Chondrocyte (in vitro differentiated cells): Measurements from ENCODE around the gene SLC35B2. TPM values are rescaled to one million over a fixed set of nuclear protein-coding genes. Genes with fewer than 3 reads are reported as not detected.

Source experiments
- DNase-seq: peaks from one replicate; pipeline ENCODE4 v3.0.0; 2021; ENCODE audit warnings: mixed read lengths, low spot score
- H3K27ac Mint-ChIP-seq: one replicate; pipeline ENCODE4 v1.8.0; 2021; ENCODE audit warnings: mild to moderate bottlenecking, moderate library complexity, mixed read lengths; ENCODE audit not compliant: unreplicated experiment
- H3K27me3 Mint-ChIP-seq: 2 replicates; pipeline ENCODE4 v1.8.0; 2021; ENCODE audit warnings: low read depth, mixed read lengths
- H3K36me3 Mint-ChIP-seq: 2 replicates; pipeline ENCODE4 v1.8.0; 2021; ENCODE audit warnings: low read depth, mixed read lengths
- H3K4me1 Mint-ChIP-seq: 2 replicates; pipeline ENCODE4 v1.8.0; 2021; ENCODE audit warnings: low read depth, mild to moderate bottlenecking, mixed read lengths
- H3K4me3 Mint-ChIP-seq: one replicate; pipeline ENCODE4 v1.8.0; 2021; ENCODE audit warnings: mild to moderate bottlenecking, moderate library complexity, mixed read lengths; ENCODE audit not compliant: unreplicated experiment
- H3K9me3 Mint-ChIP-seq: 2 replicates; pipeline ENCODE4 v1.8.0; 2021; ENCODE audit warnings: low read depth, mixed read lengths
- total RNA-seq: library from RNA; stranded (reverse); gene quantifications from 3 replicates; pipeline ENCODE4 v1.2.1, GENCODE V29; 2021
- TF ChIP-seq, protein P1 (sequence below): fragments of 200-600 bp; sonication (generic); IDR thresholded peaks from 2 replicates; pipeline ENCODE4 v1.5.0; 2021; ENCODE audit warnings: antibody characterized with exemption, mild to moderate bottlenecking, moderate library complexity

Gene SLC35B2
- total RNA-seq, 1 donor from 2014 or later, result 71.5 TPM

DNA sequence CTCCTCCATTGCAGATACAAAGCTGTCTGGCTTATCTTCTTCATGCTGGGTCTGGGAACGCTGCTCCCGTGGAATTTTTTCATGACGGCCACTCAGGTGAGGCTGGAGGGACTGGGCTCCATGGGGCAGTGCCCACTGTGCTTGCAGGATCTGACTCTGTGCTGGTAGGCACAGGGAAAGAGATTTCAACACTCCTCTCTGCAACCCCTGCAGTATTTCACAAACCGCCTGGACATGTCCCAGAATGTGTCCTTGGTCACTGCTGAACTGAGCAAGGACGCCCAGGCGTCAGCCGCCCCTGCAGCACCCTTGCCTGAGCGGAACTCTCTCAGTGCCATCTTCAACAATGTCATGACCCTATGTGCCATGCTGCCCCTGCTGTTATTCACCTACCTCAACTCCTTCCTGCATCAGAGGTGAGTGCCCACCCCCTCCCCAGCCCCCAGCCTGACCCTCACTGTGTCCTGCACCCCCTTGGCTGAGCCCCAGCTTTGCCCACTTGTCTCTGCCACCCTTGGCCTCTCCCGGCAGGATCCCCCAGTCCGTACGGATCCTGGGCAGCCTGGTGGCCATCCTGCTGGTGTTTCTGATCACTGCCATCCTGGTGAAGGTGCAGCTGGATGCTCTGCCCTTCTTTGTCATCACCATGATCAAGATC is 27.8 kb downstream of the SLC35B2 start:
- peaks cover 75% of the 10 kb centered on the region for H3K4me1 Mint-ChIP-seq
- no peak overlapping the region for H3K4me3 Mint-ChIP-seq
- DNase-seq, result peak; percentile 56

DNA sequence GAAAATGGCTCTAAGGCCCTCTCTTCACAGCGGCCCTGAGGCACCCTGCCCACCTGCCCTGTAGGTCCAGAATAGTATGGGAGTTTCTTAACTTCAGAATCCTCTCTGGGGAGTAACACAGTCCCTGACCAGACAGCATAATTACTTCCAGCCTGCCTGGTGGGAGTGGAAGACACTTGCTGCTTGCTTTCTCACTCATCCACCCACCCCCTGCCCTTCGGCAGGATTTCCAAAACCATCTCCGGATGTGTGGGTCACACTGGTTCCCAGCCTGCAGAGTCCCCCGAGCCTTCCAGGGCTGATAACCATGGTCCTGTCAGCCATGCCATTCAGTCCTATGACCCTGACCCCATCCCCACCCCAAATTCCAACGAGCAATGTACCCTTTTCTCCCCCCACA is 28.5 kb downstream of the SLC35B2 start:
- TF ChIP-seq, protein P1, sequence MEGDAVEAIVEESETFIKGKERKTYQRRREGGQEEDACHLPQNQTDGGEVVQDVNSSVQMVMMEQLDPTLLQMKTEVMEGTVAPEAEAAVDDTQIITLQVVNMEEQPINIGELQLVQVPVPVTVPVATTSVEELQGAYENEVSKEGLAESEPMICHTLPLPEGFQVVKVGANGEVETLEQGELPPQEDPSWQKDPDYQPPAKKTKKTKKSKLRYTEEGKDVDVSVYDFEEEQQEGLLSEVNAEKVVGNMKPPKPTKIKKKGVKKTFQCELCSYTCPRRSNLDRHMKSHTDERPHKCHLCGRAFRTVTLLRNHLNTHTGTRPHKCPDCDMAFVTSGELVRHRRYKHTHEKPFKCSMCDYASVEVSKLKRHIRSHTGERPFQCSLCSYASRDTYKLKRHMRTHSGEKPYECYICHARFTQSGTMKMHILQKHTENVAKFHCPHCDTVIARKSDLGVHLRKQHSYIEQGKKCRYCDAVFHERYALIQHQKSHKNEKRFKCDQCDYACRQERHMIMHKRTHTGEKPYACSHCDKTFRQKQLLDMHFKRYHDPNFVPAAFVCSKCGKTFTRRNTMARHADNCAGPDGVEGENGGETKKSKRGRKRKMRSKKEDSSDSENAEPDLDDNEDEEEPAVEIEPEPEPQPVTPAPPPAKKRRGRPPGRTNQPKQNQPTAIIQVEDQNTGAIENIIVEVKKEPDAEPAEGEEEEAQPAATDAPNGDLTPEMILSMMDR, result no peak
- H3K27ac Mint-ChIP-seq, result peak overlapping the region; percentile 27
- peak; percentile 35 for DNase-seq
- H3K36me3 Mint-ChIP-seq, result peaks cover 21% of the 10 kb centered on the region
- peaks cover 75% of the 10 kb centered on the region for H3K4me1 Mint-ChIP-seq
- no peaks in the 10 kb centered on the region for H3K9me3 Mint-ChIP-seq
- no peaks in the 10 kb centered on the region for H3K27me3 Mint-ChIP-seq
- H3K4me3 Mint-ChIP-seq, result no peak overlapping the region

More for the DNA sequence above, 27.8 kb downstream of the SLC35B2 start:
- no peaks in the 10 kb centered on the region for H3K27me3 Mint-ChIP-seq
- TF ChIP-seq, protein P1, result no peak
- H3K27ac Mint-ChIP-seq, result peak overlapping the region; percentile 57
- peaks cover 21% of the 10 kb centered on the region for H3K36me3 Mint-ChIP-seq
- H3K9me3 Mint-ChIP-seq, result no peaks in the 10 kb centered on the region

DNA sequence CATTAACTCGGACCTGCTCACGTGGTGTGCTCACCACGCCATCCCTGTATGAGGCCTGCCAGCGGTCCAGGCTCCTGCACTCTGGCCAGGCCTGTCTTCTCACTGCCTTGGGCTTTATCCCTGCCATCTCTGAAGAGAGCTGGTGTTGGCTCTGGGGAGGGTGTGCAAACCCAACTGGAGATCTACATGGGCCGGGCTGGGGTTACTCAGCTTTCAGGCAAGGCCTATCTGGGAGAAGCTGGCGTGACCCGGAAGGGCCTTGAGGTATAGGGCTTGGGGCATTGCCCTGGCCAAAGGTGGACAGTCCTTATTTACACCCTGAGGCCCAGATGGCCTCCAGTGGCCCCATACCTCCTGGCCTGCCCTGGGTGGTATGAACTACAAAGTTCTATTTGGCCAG is 28.9 kb downstream of the SLC35B2 start:
- Mint-ChIP-seq H3K4me1 (peaks cover 71% of the 10 kb centered on the region), H3K36me3 (peaks cover 18% of the 10 kb centered on the region), H3K4me3 (no peak overlapping the region), H3K9me3 (no peaks in the 10 kb centered on the region), H3K27ac (peak overlapping the region; percentile 27), H3K27me3 (no peaks in the 10 kb centered on the region)
- TF ChIP-seq, protein P1, result no peak
- no peak for DNase-seq

DNA sequence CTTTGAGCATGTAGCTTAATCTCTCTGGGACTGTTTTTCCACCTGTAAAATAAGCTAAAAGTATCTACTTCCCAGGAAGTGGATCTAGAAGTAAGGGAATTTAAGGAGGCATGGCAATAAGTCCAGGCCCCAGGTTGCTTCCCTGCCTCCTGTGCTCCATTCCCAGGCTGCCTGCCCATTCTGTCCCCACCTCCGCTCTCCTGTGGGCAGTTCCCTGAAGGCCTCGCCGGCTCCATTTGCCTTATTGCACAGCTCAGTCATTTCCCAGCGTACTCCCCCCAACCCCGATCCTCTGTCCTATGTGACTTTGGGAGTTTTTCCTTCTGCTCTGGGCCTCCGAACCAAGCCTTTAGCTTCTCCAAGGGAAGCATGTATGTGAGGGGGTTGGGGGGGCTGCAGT is 29.3 kb downstream of the SLC35B2 start:
- H3K9me3 Mint-ChIP-seq, result no peaks in the 10 kb centered on the region
- no peak overlapping the region for H3K4me3 Mint-ChIP-seq

DNA sequence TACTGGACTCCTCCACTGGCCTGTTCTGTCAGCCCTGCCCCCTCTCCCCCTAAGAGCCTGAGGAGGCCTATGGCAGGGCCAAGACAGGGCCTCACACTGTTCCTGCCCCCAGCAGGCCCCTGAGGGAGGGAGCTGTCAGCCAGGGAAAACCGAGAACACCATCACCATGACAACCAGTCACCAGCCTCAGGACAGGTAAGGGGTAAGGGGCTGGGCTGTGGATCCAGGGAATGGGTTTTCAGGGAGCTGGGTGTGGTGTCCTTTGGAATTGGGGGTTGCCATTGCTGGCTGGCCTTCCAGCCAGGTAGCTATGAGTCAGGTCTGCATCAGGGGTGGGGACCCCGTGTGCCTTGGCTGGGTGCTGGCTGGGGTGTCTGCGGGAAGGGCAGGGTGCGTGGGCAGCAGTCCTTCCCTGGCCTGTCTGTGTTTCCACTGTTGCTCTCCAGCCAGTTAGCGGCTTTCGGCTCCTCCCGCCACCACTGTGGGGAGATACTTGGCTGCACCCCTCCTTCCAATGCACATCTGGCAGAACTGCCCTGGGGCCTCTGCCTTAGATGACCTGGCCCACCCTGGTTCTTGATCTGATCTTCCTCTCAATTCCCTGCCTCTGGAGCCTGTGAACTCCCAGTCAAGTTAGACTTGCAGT is 30.1 kb downstream of the SLC35B2 start:
- peaks cover 73% of the 10 kb centered on the region for H3K4me1 Mint-ChIP-seq
- H3K27me3 Mint-ChIP-seq, result no peaks in the 10 kb centered on the region

More for the DNA sequence above, 29.3 kb downstream of the SLC35B2 start:
- Mint-ChIP-seq H3K4me1 (peaks cover 69% of the 10 kb centered on the region), H3K27ac (peak overlapping the region; percentile 32), H3K27me3 (no peaks in the 10 kb centered on the region), H3K36me3 (peaks cover 18% of the 10 kb centered on the region)
- DNase-seq, result no peak
- TF ChIP-seq, protein P1, result no peak

More for the DNA sequence above, 30.1 kb downstream of the SLC35B2 start:
- Mint-ChIP-seq H3K36me3 (peaks cover 14% of the 10 kb centered on the region), H3K4me3 (peak overlapping the region; percentile 70), H3K27ac (peak overlapping the region; percentile 32), H3K9me3 (no peaks in the 10 kb centered on the region)
- no peak for DNase-seq
- TF ChIP-seq, protein P1, result no peak
